H1 (cell line): Measurements from ENCODE around the gene UBAP2. TPM values are rescaled to one million over a fixed set of nuclear protein-coding genes. Genes with fewer than 3 reads are reported as not detected.

Source experiments
- CTCF ChIA-PET: fragments of 300-600 bp; sonication (Branson Sonifier 250); formaldehyde crosslinking; loops from one replicate; lab custom pipeline; 2021; ENCODE audit not compliant: partially characterized antibody; lab: Charles Lee
- POLR2A ChIA-PET: fragments of 300-600 bp; sonication (Branson Sonifier 250); formaldehyde crosslinking; loops from one replicate; lab custom pipeline; 2021; ENCODE audit warnings: inconsistent platforms; ENCODE audit not compliant: partially characterized antibody; lab: Charles Lee
- DNase-seq, 2 experiments: peaks; one replicate each; pipeline versions ENCODE4 v3.0.0 to v3.0.0-alpha.2; 2010 to 2022; ENCODE audit warnings: low spot score in 2 of 2, low read depth in 1 of 2, mixed read lengths in 1 of 2
- FAIRE-seq: peaks from 2 replicates; lab custom pipeline; 2011; peaks lifted over from hg19 to GRCh38; lab: Jason Lieb, UNC
- H2AFZ ChIP-seq: 2 replicates; pipeline ENCODE4 v1.8.1; 2012; ENCODE audit warnings: low read length, inconsistent platforms
- H2AK5ac ChIP-seq: 2 replicates; pipeline ENCODE4 v1.6.1; 2013; ENCODE audit warnings: low read depth, low read length
- H2BK120ac ChIP-seq: replicated peaks from 2 replicates; pipeline ENCODE3; 2013; ENCODE audit warnings: low read depth, low read length, inconsistent platforms
- H2BK12ac ChIP-seq: 2 replicates; pipeline ENCODE4 v1.6.1; 2013; ENCODE audit warnings: low read depth, low read length
- H2BK15ac ChIP-seq: 2 replicates; pipeline ENCODE4 v1.6.1; 2013; ENCODE audit warnings: low read length
- H2BK20ac ChIP-seq: 2 replicates; pipeline ENCODE4 v1.6.1; 2013; ENCODE audit warnings: low read length
- H2BK5ac ChIP-seq: 2 replicates; pipeline ENCODE4 v1.6.1; 2013; ENCODE audit warnings: low read depth, low read length
- H3K14ac ChIP-seq: 2 replicates; pipeline ENCODE4 v1.6.1; 2013; ENCODE audit warnings: inconsistent platforms; ENCODE audit not compliant: insufficient read length
- H3K18ac ChIP-seq: 2 replicates; pipeline ENCODE4 v1.6.1; 2013; ENCODE audit warnings: low read length; ENCODE audit errors: extremely low read depth
- H3K23ac ChIP-seq: 2 replicates; pipeline ENCODE4 v1.6.1; 2013; ENCODE audit warnings: inconsistent platforms; ENCODE audit not compliant: insufficient read length
- H3K23me2 ChIP-seq: 2 replicates; pipeline ENCODE4 v1.6.1; 2013; ENCODE audit warnings: low read depth, low read length
- H3K27ac ChIP-seq: 2 replicates; pipeline ENCODE4 v1.6.1; 2011; ENCODE audit warnings: low read depth, low read length, inconsistent platforms
- H3K27me3 ChIP-seq, 4 experiments: replicated peaks in 1 of 4; 1 replicate in 1 of 4; 2 replicates in 3 of 4; pipeline versions ENCODE4 v1.6.1 to v1.8.1; 2011 to 2013; ENCODE audit warnings: low read length in 3 of 4, mild to moderate bottlenecking in 3 of 4, inconsistent platforms in 2 of 4, mixed read lengths in 2 of 4, moderate library complexity in 1 of 4; ENCODE audit not compliant: control insufficient read depth in 3 of 4, insufficient read depth in 3 of 4; ENCODE audit errors: extremely low read depth in 1 of 4
- H3K36me3 ChIP-seq, 4 experiments: 2 replicates each; pipeline versions ENCODE4 v1.6.1 to v1.8.1; 2011 to 2013; ENCODE audit warnings: mild to moderate bottlenecking in 4 of 4, low read length in 3 of 4, moderate library complexity in 2 of 4, control low read depth in 1 of 4, inconsistent platforms in 1 of 4; ENCODE audit not compliant: insufficient read depth in 4 of 4, control insufficient read depth in 2 of 4
- H3K4ac ChIP-seq: replicated peaks from 2 replicates; pipeline ENCODE3; 2013; ENCODE audit warnings: low read length, low read depth, mixed read lengths, inconsistent platforms; ENCODE audit not compliant: insufficient read length
- H3K4me1 ChIP-seq, 4 experiments: replicated peaks in 1 of 4; 1 replicate in 1 of 4; 2 replicates in 3 of 4; pipeline versions ENCODE4 v1.6.1 to v1.8.1; 2011 to 2013; ENCODE audit warnings: low read length in 3 of 4, inconsistent platforms in 2 of 4, mixed read lengths in 1 of 4; ENCODE audit not compliant: insufficient read depth in 4 of 4, control insufficient read depth in 3 of 4
- H3K4me2 ChIP-seq, 2 experiments: 2 replicates each; pipeline versions ENCODE4 v1.6.1 to v1.8.1; 2011 to 2013; ENCODE audit warnings: low read depth in 2 of 2, low read length in 2 of 2, control low read depth in 1 of 2, inconsistent platforms in 1 of 2, mild to moderate bottlenecking in 1 of 2; ENCODE audit not compliant: insufficient read depth in 1 of 2
- H3K4me3 ChIP-seq, 4 experiments: fragments of 200-600, 300-600 bp in 1 of 4; sonication (generic), shearing (Covaris generic), sonication (Bioruptor Twin) in 1 of 4; 2 replicates each; pipeline versions ENCODE4 v1.5.1 to v1.8.1; 2011 to 2016; ENCODE audit warnings: low read length in 4 of 4, low read depth in 3 of 4, control low read depth in 2 of 4, inconsistent platforms in 2 of 4, mild to moderate bottlenecking in 2 of 4, mixed read lengths in 1 of 4, moderate library complexity in 1 of 4; ENCODE audit not compliant: insufficient read depth in 2 of 4; ENCODE audit errors: extremely low read depth in 1 of 4
- H3K56ac ChIP-seq: replicated peaks from 2 replicates; pipeline ENCODE3; 2013; ENCODE audit warnings: low read depth, mild to moderate bottlenecking, mixed read lengths, low read length, inconsistent platforms; ENCODE audit not compliant: insufficient read length
- H3K79me1 ChIP-seq: 2 replicates; pipeline ENCODE4 v1.6.1; 2013; ENCODE audit warnings: low read depth, low read length, control low read depth
- H3K79me2 ChIP-seq, 2 experiments: 2 replicates each; pipeline versions ENCODE4 v1.6.1 to v1.8.1; 2012 to 2013; ENCODE audit warnings: low read length in 2 of 2, mild to moderate bottlenecking in 2 of 2, inconsistent platforms in 1 of 2; ENCODE audit not compliant: insufficient read depth in 2 of 2, control insufficient read depth in 1 of 2
- H3K9ac ChIP-seq, 4 experiments: replicated peaks in 1 of 4; 1 replicate in 1 of 4; 2 replicates in 3 of 4; pipeline versions ENCODE4 v1.6.1 to v1.8.1; 2011 to 2013; ENCODE audit warnings: low read depth in 3 of 4, low read length in 3 of 4, control low read depth in 2 of 4, mild to moderate bottlenecking in 2 of 4, moderate library complexity in 2 of 4, inconsistent platforms in 1 of 4; ENCODE audit errors: extremely low read depth in 1 of 4
- H3K9me3 ChIP-seq, 2 experiments: 2 replicates each; pipeline versions ENCODE4 v1.6.1 to v1.8.1; 2012 to 2013; ENCODE audit warnings: mild to moderate bottlenecking in 2 of 2, moderate library complexity in 2 of 2, control low read depth in 1 of 2, inconsistent platforms in 1 of 2, low read depth in 1 of 2, low read length in 1 of 2, mixed read lengths in 1 of 2; ENCODE audit not compliant: insufficient read depth in 2 of 2
- H4K20me1 ChIP-seq, 2 experiments: replicated peaks in 1 of 2; 2 replicates each; pipeline versions ENCODE3 to v1.8.1; 2011 to 2013; ENCODE audit warnings: inconsistent platforms in 2 of 2, low read length in 2 of 2, mild to moderate bottlenecking in 1 of 2; ENCODE audit not compliant: insufficient read depth in 2 of 2, control insufficient read depth in 1 of 2
- H4K5ac ChIP-seq: 2 replicates; pipeline ENCODE4 v1.6.1; 2013; ENCODE audit warnings: low read length, low read depth, mixed read lengths, inconsistent platforms; ENCODE audit not compliant: insufficient read length
- H4K8ac ChIP-seq: 2 replicates; pipeline ENCODE4 v1.8.0; 2013; ENCODE audit warnings: mild to moderate bottlenecking, moderate library complexity, low read length, inconsistent platforms; ENCODE audit not compliant: insufficient read depth; ENCODE audit errors: extremely low read depth
- H4K91ac ChIP-seq: replicated peaks from 2 replicates; pipeline ENCODE3; 2013; ENCODE audit warnings: low read length, mixed read lengths, inconsistent platforms; ENCODE audit not compliant: insufficient read length
- BCL11A ChIP-seq, 2 experiments: IDR thresholded peaks; one replicate each; pipeline ENCODE4 v1.6.1; 2011; ENCODE audit warnings: low read depth in 2 of 2, low read length in 2 of 2, mild to moderate bottlenecking in 2 of 2
- CEBPB ChIP-seq: IDR thresholded peaks from 2 replicates; pipeline ENCODE4 v1.6.1; 2012; ENCODE audit warnings: low read depth, low read length
- E2F6 ChIP-seq: IDR thresholded peaks from 2 replicates; pipeline ENCODE4 v1.6.1; 2012; ENCODE audit warnings: inconsistent platforms
- FOSL1 ChIP-seq: IDR thresholded peaks from 2 replicates; pipeline ENCODE4 v1.6.1; 2011; ENCODE audit warnings: mild to moderate bottlenecking, low read depth, low read length, moderate library complexity; ENCODE audit not compliant: insufficient read depth
- GTF2F1 ChIP-seq: IDR thresholded peaks from 2 replicates; pipeline ENCODE4 v1.6.1; 2012; ENCODE audit warnings: low read depth, low read length, improper control_type of control experiment, borderline replicate concordance
- KDM4A ChIP-seq: IDR thresholded peaks from one replicate; pipeline ENCODE4 v1.7.1; 2012; ENCODE audit warnings: low read depth, mild to moderate bottlenecking, moderate library complexity, low read length, inconsistent platforms; ENCODE audit not compliant: severe bottlenecking
- POLR2AphosphoS5 ChIP-seq: IDR thresholded peaks from 2 replicates; pipeline ENCODE4 v1.6.1; 2011; ENCODE audit warnings: low read depth, low read length
- RXRA ChIP-seq: IDR thresholded peaks from 2 replicates; pipeline ENCODE4 v1.6.1; 2011; ENCODE audit warnings: low read depth, mild to moderate bottlenecking, low read length, moderate library complexity; ENCODE audit not compliant: insufficient read depth
- SAP30 ChIP-seq: fragments of 300-600 bp; sonication (generic); IDR thresholded peaks from 2 replicates; pipeline ENCODE4 v1.7.1; 2012; ENCODE audit warnings: low read length, moderate library complexity, mild to moderate bottlenecking, inconsistent platforms; ENCODE audit not compliant: insufficient read depth, insufficient replicate concordance
- SIN3A ChIP-seq, 2 experiments: IDR thresholded peaks in 1 of 2; conservative IDR thresholded peaks in 1 of 2; 2 replicates each; pipeline ENCODE4 v1.6.1; 2011 to 2012; ENCODE audit warnings: low read length in 2 of 2, improper control_type of control experiment in 1 of 2, low read depth in 1 of 2, mild to moderate bottlenecking in 1 of 2
- SIRT6 ChIP-seq: IDR thresholded peaks from one replicate; pipeline ENCODE4 v1.7.1; 2012; ENCODE audit warnings: low read length, inconsistent platforms
- SIX5 ChIP-seq: IDR thresholded peaks from 2 replicates; pipeline ENCODE4 v1.6.1; 2011; ENCODE audit warnings: mild to moderate bottlenecking, low read depth, low read length
- SP4 ChIP-seq: IDR thresholded peaks from 2 replicates; pipeline ENCODE4 v1.6.1; 2012; ENCODE audit warnings: low read length, inconsistent platforms
- TAF1 ChIP-seq: IDR thresholded peaks from 2 replicates; pipeline ENCODE4 v1.6.1; 2011; ENCODE audit warnings: mild to moderate bottlenecking, low read depth, low read length
- WGBS, 2 experiments: shearing (Covaris generic) in 1 of 2; methylation state at CpG; one replicate each; pipeline versions ENCODE4 v1.1.6 to v1.1.7; 2013 to 2015; ENCODE audit warnings: low lambda C conversion rate in 2 of 2, mixed read lengths in 2 of 2, inconsistent platforms in 1 of 2, low coverage in 1 of 2, missing lambda C conversion rate in 1 of 2; ENCODE audit not compliant: insufficient replicate concordance in 2 of 2, insufficient coverage in 1 of 2, insufficient read length in 1 of 2; ENCODE audit errors: extremely low coverage in 1 of 2, missing lambda C conversion rate in 1 of 2; 5-methylcytosine and 5-hydroxymethylcytosine counted together
- polyA plus RNA-seq, 7 experiments: library from polyadenylated mRNA; depleted of rRNA in 3 of 7; stranded (reverse) in 5 of 7; unstranded in 2 of 7; fragments of >200 nt in 5 of 7; fragments of 200-250 nt in 2 of 7; gene quantifications; 1 replicate in 5 of 7; 2 replicates in 1 of 7; 4 replicates in 1 of 7; pipeline versions ENCODE4 v1.2.1 to v1.2.3, GENCODE V29; 2011 to 2013; ENCODE audit warnings: missing spikeins in 2 of 7, mixed read lengths in 2 of 7
- total RNA-seq: library from RNA; stranded (reverse); fragmentation: NEBNext Ultra II Directional; extraction: Animal tissue kit (Norgen Biotek cat#: 25700); gene quantifications from 2 replicates; pipeline ENCODE4 v1.2.1, GENCODE V29; 2021

UBAP2 gene
- total and polyA plus RNA-seq, 2 of the 8 experiments (the other 6 are each of a cell fraction or from before 2014, with no cell fraction given), result 75.0 to 81.4 TPM

- no peak for FAIRE-seq
- Histone ChIP-seq H3K23me2 (no peaks in the 10 kb centered on the region), H3K4me2 (no peak overlapping the region), H2AFZ (no peak overlapping the region), H3K79me1 (no peaks in the 10 kb centered on the region), H3K18ac (no peak overlapping the region), H3K9ac (no peak overlapping the region), H3K27ac (no peak overlapping the region), H2AK5ac (no peak overlapping the region), H3K56ac (no peak overlapping the region), H3K4ac (no peak overlapping the region), H4K8ac (no peak overlapping the region), H2BK12ac (no peak overlapping the region), H4K91ac (no peak overlapping the region), H3K79me2 (no peaks in the 10 kb centered on the region), H3K4me3 (no peak overlapping the region), H2BK20ac (no peak overlapping the region), H4K20me1 (no peaks in the 10 kb centered on the region), H3K4me1 (no peaks in the 10 kb centered on the region), H2BK15ac (no peak overlapping the region), H3K36me3 (peaks cover 9 to 57% (median 18%) of the 10 kb centered on the region in 4 experiments; a peak in 7 of 8 replicates), H2BK120ac (no peak overlapping the region), H2BK5ac (no peak overlapping the region), H3K14ac (no peak overlapping the region), H3K27me3 (no peaks in the 10 kb centered on the region), H3K9me3 (no peaks in the 10 kb centered on the region), H3K23ac (no peak overlapping the region), H4K5ac (no peak overlapping the region)
- CTCF ChIA-PET, result interaction anchor here (1.0 kb wide), 2 partner anchors 21 to 32 kb away, joined by 3 read pairs; no protein-coding TSS in a partner anchor
- WGBS, 2 experiments, result 96% methylated on average over 4 of the region's 4 CpGs; no CpG with 5 or more reads in 1 of the 2 experiments
- DNase-seq, result no peak
- POLR2A ChIA-PET, result interaction anchor here (1.2 kb wide), 1 partner anchor 22 kb away, joined by 5 read pairs; no protein-coding TSS in a partner anchor
- TF ChIP-seq BCL11A (IDR thresholded peaks at IDR 0.05; ENCODE audit: low read depth in 2 of 2, low read length in 2 of 2) (no peak), SAP30 (no peak), SIX5 (no peak), POLR2AphosphoS5 (no peak), TAF1 (no peak), SP4 (no peak), GTF2F1 (no peak), E2F6 (no peak), FOSL1 (no peak), RXRA (no peak), CEBPB (no peak), SIRT6 (no peak), KDM4A (no peak), SIN3A (conservative IDR thresholded peaks at IDR 0.05 in 1 of 2, IDR thresholded peaks at IDR 0.05 in 1 of 2; ENCODE audit: low read depth in 1 of 2, low read length in 2 of 2) (no peak)
These were observed 92.1 kb downstream of the UBAP2 start for GRCh38 chr9:33956544-33956943.
